Melanocyte of skin (primary cell): ENCODE data around the gene ITGB4. TPM values are rescaled to one million over a fixed set of nuclear protein-coding genes. Genes with fewer than 3 reads are reported as not detected.

Experiments
- total RNA-seq, 2 donors: library from RNA; depleted of rRNA; stranded (reverse); fragments of >200 nt; gene quantifications; 2 replicates each; pipeline ENCODE4 v1.2.3, GENCODE V29; 2012

Gene ITGB4
- under 1 TPM; under 0.01 to 0.69 TPM for total RNA-seq

GRCh38 chr17:75720656-75721462 is at the start of gene ITGB4:
ITGB4 (plus strand) TSS chr17:75721459; CDS start chr17:75724704, 3,245 bp downstream.

GRCh38 chr17:75764711-75765421 is 43.6 kb downstream of the ITGB4 start, which contains the start of gene GALK1:
GALK1 (minus strand) TSS chr17:75765192; CDS start chr17:75765136, 56 bp downstream.

GRCh38 chr17:75784473-75785015 is 63.3 kb downstream of the ITGB4 start, which contains the start of gene UNK:
UNK (plus strand) TSS chr17:75784806; CDS start chr17:75784881, 75 bp downstream.

Other genes starting within 250 kb of the ITGB4 start
- gene CASKIN2, start 205.9 kb upstream of the ITGB4 start, total RNA-seq, result 1 to 10 TPM; 7.7 to 8.9 TPM
- gene TSEN54, start 204.9 kb upstream of the ITGB4 start, total RNA-seq, result 10 to 100 TPM; 11.0 to 15.0 TPM
- gene LLGL2, start 195.8 kb upstream of the ITGB4 start, total RNA-seq, result 1 to 10 TPM in 1 of 2 donors, under 1 TPM in 1; 0.69 to 2.0 TPM
- 1 to 10 TPM; 1.4 to 3.7 TPM for gene MYO15B, start 133.7 kb upstream of the ITGB4 start, total RNA-seq
- under 1 TPM; 0.33 to 0.34 TPM for gene SMIM5, start 88.0 kb upstream of the ITGB4 start, total RNA-seq
- 10 to 100 TPM; 22.4 to 24.3 TPM for gene RECQL5, start 54.3 kb upstream of the ITGB4 start, total RNA-seq
- gene SAP30BP, start 54.1 kb upstream of the ITGB4 start, total RNA-seq, result 10 to 100 TPM; 52.7 to 73.6 TPM
- 10 to 100 TPM; 48.9 to 77.9 TPM for gene GALK1, start 43.7 kb downstream of the ITGB4 start, total RNA-seq
- 10 to 100 TPM; 27.9 to 31.6 TPM for gene UNK, start 63.3 kb downstream of the ITGB4 start, total RNA-seq
- 1 to 10 TPM in 1 of 2 donors, under 1 TPM in 1; 1.00 to 1.4 TPM for gene UNC13D, start 122.9 kb downstream of the ITGB4 start, total RNA-seq
- 10 to 100 TPM; 53.0 to 54.9 TPM for gene WBP2, start 133.9 kb downstream of the ITGB4 start, total RNA-seq
- gene TRIM47, start 157.1 kb downstream of the ITGB4 start, total RNA-seq, result 10 to 100 TPM; 26.3 to 38.5 TPM
- gene TRIM65, start 175.5 kb downstream of the ITGB4 start, total RNA-seq, result 10 to 100 TPM; 17.9 to 18.6 TPM
- 10 to 100 TPM; 42.7 to 66.3 TPM for gene MRPL38, start 183.4 kb downstream of the ITGB4 start, total RNA-seq
- gene FBF1, start 219.6 kb downstream of the ITGB4 start, total RNA-seq, result 10 to 100 TPM; 12.0 to 12.7 TPM